GM19395 (cell line): ENCODE measurements around the gene VPS18.

ENCODE experiments used
- ATAC-seq: cut with Tn5 transposase; IDR thresholded peaks from one replicate; pipeline ENCODE4 v1.9.1; 2021; ENCODE audit warnings: mild to moderate bottlenecking, moderate library complexity; ENCODE audit not compliant: unreplicated experiment

The VPS18 gene

DNA sequence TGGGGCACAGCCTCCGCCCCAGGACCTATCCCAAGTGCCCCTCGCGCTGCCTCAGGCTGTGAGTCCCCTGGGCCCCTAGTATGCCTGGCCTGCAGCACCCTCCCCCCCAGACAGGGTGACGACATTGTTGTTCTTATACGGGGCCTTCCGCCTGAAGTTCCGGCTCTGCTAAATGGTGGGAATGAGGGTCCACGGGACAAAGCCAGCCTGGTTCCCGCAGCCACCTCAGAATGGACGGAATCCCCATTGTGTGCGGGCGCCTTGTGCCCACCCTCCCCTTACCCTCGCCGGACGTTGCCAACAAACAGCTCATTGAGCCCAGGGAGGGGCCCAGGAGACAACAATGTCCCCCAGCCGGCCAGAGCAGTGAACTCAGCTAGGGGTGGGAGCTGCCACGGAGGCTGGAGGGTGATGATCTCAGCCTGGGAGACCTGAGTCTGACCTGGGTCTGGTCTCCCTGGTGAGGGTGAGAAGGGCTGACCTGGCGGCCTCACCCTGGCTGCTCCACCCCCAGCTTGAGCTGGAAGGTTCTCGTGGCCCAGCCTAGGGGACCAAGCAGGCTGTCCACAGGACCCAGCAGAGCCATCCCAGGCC, 24.6 kb downstream of the VPS18 start:
- no peak for ATAC-seq

DNA sequence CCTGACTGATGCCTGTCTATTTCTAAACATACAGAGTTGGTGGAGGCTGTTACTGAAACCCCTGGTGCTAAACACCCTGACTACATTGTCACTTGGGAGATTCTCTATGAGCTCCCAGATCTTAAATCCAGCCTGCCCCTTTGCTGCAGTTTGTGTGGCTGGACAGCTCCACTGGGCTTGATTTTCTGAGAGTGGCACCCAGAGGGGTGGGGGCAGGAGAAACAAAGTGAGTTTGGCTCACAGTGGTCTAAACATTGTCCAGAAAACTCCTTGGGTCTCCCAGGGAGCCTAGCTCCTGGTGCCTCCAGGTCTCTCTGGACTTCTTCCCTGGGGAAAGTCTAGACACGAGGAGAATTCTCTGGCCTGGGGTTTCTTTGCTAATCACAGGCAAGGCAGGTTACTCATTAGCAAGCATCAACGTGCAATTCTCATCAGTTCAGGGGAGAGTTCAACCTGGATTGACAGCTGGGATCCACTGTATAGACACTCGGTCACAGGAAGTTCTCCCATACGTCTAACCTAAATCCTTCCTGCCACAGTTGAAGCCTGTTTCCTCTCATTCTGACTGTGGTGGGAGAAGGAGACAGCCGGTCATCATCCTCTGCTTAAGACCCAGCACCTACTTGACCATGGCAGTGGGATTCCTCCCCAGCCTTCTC, 27.8 kb downstream of the VPS18 start:
- no peak for ATAC-seq

DNA sequence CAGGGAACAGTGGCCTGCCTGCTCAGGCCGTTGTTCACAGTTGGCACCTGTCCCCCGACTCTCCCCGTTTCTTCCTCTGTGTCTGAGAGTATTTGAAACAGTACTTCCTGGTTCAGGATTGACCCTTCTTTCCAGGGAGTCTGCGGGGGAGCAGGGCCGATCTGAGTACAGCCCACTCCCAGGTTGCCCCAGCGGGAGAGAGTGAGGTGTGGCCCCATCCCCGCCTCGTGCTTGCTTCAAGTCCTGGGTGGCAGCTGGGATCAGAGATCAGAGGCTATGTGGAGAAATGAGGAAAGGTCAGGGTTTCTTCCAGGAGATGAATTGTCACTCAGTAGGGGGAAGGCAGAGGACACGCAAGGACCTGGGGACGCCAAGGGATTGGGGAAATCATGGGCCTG, 28.4 kb downstream of the VPS18 start:
- ATAC-seq = no peak

DNA sequence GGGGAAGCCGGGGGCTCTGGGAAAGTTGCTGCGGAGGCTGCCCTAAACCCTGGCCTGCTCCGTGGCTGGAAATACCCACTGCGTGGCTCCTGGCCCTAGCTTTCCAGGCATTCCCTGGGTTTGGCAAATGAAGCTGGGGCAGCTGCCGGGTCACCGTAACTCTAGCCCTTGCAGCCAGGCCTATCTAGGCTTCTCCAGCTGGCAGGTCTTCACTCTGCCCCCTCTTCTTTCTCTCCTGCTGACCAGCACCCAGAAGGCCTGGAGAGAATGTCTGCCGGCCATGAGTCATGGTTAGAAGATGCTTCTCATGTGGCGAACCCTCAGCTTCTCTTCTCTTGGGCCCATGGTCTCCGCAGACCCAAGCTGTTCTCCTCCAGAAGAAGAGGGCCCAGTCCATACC, 29.3 kb downstream of the VPS18 start:
- no peak for ATAC-seq

DNA sequence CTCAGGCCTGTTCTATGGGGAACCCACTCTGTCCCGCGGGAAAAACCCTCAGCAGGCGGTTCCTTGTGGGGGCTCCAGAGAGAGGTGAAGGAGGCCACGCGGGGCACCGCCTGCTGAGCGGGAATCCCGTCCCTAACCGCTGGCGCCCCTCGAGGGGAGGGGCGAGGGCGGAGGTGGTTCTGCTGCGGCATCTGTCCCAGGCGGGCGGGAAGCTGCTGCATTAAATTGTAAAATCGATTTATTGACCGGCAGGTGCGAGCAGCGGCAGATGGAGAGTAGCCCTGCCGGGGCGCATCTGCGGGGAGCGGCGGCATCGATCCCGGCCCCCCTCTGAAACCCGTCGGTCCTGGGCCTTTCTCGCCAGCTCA, 31.2 kb downstream of the VPS18 start:
- no peak for ATAC-seq

DNA sequence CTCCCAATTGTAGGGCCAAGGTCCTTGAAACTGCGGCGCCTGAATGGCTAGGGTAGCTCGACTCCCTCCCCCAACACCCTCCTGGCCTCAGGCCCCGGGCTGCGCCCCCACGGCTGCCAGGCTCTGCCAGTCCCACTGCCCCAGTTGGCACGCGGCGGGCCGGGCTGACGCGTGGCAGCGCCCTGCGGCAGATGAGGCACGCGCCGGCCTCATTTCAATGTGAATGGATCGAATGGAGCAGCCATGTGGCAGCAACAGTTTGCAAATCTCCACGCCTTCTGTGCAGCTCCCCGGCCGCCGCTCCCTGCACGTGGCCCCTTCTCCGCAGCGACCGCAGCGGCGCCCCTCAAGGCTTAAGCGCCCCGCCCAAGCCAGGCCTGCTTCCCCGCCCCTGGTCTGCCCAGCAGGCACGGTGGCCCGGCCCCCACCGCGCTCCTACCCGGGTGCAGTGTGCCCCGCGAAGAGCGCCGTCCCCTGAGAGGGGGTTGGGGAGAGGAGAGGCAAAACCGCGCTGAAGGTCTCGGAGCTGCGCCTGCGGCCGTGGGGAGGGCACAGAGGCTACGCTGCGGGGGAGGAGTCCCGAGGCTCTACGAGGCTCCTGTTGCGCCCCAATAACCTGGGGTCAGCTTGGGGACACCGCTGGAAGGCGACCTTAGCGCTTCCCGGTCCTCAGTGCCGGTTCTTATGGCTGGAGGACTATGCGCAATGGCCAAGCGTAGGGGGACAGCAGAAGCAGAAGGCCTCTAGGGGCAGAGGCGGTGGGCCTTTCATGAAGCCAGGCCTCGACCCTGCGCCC, 31.8 kb downstream of the VPS18 start:
- ATAC-seq = no peak

DNA sequence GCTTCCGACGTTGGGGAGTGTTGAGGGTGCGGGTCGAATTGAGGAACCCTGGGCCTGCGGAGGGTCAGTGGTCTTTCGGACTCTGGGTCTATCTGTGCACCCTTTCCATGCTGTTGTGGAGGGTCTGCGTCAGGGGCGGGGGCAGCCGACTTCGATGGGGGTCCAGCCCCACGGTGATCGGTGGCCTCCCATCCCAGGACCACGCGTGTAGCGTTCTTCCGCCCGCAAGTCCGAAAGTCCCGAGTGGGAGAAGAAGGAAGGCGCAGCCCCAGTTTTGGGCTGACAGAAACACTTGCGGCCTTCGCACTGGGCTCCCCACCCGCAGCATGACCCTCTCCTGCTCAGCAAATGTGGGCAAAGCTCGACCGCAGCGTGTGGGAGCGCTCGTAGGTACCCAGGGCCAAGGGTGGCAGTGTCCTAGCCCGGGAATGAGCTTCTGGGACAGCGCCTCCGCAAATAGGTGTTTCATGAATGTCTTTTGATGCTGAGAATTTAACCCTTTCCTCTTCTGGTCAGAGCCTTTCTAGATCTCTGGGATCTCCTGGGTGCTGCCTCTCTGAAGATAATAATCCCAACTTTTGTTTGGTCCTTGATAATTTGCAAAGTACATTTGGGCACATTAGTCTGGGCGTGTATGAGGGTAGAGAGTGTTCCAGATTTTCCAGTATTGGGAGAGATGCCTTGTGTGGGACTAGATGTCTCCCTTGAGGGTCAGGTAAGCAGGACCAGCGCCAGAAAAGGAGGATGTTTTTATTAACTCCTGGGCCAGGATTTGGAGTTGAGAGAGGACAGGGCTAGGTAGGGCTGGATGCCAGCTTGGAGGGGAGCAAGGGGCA, 32.6 kb downstream of the VPS18 start:
- no peak for ATAC-seq

DNA sequence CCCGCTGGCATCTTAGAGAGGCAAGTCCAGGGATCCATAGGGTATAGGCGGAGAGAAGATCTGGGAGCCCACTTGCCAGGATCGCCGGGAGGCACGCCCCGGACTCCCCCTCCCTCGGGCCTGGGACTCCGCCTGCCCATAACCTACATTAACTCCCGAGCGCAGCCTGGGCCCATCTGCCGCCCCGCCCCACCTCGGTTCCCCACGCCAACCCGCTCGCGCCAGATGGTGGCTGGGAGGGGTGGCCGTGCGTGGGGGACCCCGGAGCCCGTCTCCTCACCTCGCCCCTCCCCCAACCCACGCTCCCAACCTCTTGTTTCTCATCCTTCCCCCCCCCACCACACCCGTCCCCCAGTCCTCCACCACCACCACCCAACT, 33.2 kb downstream of the VPS18 start:
- no peak for ATAC-seq

DNA sequence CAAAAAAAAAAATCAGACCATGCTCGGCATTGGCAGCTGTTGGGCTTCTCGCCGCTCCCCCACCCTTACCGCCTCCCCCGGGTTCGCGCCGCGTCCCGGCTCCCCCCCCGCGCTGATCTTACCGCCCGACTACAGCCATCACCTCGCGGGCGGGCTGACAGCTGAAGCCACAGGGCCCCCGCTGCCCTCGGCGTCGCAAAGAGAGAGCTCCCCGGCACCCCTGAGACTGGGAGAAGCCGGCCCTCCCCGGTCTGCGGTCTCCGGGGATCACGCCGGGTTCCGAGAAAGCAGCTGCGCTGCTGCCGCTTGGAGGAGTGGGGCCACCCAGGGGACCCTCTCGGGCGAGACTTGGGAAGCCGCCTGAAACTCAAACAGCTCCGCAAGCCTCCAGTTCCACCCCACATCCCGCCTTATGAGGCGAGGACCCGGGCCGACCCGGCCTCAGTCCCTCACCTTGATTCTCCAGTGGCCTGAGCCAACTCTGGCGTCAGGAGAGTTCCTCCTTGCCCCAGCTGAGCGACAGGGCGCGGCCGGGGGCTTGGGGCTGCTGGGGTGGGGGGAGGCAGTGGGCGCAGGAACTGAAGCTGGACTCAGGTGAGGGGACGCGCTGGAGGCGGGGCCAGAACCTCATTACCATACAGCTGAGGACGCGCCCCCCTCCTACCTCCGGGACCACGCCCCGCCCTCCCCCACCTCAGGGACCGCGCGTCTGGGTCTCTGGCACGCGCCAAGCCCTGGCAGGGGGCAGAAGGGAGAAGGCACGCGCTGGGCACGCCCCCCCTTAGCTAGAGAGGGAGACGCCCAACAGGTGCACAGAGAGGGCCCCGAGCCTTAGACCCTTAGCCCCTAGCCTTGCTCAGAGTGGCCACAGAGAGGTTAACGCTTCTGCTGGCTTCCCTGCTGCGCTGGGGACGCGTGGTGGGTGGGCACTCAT, 33.9 kb downstream of the VPS18 start:
- no peak for ATAC-seq

DNA sequence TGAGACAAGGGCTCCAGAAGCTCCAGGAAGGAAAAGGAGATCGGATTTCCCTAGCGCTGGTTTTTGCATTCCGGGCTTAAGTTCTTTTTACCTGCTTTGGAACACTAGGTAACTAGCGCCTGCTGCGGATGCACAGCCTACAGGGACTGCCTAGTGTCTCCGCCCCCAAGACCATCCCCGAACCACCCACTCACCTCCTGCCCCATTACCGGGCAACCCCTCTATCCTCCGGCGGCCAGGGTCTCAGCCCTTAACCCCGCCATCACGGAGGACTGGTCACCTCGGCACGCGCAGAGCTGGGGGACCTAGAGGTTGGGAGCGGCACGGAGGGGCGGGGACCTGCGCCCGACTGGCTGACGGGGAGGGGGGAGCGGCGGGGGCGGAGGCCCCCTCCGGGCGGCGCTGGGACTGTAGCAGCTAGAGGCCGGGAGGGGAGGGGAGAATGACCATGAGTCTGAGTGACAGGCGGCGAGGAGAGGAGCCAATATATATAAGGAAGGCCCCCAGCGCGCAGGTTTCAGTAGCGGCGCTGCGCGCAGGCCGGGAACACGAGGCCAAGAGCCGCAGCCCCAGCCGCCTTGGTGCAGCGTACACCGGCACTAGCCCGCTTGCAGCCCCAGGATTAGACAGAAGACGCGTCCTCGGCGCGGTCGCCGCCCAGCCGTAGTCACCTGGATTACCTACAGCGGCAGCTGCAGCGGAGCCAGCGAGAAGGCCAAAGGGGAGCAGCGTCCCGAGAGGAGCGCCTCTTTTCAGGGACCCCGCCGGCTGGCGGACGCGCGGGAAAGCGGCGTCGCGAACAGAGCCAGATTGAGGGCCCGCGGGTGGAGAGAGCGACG, 34.8 kb downstream of the VPS18 start, which contains the start of gene DLL4:
DLL4 (plus strand) TSS at position 520 of the 839 bp plus-strand sequence. CDS start 329 bp downstream, outside the sequence.
- no peak for ATAC-seq

DNA sequence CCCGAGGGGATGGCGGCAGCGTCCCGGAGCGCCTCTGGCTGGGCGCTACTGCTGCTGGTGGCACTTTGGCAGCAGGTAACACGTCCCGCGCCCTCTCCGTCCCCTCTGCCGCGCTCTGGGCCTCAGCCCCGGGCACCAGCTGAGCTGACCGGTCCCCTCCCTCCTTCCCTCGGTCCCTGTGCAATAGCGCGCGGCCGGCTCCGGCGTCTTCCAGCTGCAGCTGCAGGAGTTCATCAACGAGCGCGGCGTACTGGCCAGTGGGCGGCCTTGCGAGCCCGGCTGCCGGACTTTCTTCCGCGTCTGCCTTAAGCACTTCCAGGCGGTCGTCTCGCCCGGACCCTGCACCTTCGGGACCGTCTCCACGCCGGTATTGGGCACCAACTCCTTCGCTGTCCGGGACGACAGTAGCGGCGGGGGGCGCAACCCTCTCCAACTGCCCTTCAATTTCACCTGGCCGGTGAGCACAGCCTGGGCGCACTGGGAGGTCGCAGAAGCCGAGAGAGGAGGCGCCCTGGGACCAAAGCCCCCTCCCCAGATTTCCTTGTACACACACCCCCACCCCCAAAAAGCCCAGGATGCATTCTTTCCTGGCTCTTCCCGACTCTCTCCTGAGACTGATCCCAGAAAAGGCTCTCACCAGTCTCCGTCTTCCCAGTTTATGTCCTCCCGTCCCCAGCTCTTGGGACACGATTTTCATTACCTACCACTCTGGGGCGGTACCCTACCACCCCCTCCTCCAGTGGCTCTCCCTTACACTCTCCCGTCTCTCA, 35.6 kb downstream of the VPS18 start:
- no peak for ATAC-seq

DNA sequence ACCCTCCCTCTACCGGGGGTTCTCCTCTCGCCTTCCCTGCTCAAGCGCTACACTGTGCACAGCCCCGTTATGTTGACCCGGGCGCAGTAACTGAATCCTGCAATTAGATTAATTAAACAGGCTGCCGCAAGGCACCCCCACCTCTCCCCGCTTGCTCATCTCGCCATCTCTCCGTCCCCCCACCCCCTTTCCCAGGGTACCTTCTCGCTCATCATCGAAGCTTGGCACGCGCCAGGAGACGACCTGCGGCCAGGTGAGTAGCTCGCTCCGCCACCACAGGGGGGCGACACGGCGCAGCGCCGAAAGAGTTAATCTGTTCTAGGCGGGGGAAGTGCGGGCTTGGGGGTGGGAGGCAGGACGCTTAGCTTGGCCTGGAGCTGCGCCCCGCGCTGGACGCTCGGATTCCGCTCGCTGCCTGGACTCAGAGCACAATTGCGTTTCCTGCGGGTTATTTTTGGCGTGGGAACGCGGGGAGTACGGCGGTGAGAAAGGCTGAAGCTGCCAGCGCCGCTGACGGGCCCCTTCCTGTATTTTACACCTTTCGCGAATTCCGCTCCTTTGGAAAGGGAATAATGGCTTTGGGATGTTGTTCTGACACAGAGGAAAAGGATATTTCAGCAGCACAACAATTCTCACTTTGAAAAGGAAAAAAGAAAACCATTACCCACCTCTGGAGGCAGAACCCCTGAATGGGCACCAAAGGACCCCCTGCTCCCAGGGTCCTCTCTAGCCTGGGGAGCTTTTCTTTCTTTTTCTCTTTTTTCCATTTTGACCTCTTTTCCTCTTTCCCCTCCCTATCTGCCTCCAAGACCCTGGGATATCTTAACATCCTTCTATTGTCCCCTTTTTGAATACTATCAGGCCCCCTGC, 36.4 kb downstream of the VPS18 start:
- ATAC-seq = no peak

DNA sequence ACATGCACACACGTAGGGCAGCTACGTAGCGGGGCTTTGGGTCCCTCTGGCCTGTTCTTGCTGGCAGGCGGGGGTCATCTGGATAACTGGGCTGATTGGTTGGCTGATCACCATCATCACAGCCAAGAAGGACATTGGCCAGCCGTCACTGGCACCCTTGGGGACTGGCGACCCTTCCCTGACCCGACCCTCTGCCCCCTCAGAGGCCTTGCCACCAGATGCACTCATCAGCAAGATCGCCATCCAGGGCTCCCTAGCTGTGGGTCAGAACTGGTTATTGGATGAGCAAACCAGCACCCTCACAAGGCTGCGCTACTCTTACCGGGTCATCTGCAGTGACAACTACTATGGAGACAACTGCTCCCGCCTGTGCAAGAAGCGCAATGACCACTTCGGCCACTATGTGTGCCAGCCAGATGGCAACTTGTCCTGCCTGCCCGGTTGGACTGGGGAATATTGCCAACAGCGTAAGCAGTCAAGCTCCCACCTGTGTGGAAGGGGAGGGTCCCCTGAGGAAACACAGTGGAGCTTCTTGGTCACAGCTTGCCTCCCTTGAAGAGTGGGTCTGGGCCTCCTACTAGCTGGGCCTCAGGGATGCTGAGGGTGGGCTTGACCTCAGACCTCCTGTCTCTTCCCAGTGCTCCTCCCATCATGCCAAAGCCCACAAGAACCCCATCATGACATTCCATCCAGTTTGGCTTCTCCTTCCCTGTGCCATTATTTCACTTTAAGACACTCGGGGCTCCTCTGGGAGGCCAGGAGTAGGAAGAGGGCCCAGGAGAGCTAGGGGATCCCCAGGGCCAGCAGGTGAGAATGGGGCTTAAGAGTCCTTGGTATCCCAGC, 37.3 kb downstream of the VPS18 start:
- ATAC-seq = no peak

DNA sequence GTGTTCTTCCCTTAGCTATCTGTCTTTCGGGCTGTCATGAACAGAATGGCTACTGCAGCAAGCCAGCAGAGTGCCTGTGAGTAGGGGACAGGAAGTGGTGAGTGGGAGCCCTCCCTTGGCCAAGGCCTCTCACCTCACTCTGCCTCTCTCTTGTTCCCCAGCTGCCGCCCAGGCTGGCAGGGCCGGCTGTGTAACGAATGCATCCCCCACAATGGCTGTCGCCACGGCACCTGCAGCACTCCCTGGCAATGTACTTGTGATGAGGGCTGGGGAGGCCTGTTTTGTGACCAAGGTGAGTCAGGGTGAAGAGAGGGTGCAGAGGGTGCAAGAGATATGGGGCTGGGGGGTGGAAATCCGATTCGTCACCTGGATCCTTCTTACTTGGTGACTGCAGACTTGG, 37.9 kb downstream of the VPS18 start:
- no peak for ATAC-seq

DNA sequence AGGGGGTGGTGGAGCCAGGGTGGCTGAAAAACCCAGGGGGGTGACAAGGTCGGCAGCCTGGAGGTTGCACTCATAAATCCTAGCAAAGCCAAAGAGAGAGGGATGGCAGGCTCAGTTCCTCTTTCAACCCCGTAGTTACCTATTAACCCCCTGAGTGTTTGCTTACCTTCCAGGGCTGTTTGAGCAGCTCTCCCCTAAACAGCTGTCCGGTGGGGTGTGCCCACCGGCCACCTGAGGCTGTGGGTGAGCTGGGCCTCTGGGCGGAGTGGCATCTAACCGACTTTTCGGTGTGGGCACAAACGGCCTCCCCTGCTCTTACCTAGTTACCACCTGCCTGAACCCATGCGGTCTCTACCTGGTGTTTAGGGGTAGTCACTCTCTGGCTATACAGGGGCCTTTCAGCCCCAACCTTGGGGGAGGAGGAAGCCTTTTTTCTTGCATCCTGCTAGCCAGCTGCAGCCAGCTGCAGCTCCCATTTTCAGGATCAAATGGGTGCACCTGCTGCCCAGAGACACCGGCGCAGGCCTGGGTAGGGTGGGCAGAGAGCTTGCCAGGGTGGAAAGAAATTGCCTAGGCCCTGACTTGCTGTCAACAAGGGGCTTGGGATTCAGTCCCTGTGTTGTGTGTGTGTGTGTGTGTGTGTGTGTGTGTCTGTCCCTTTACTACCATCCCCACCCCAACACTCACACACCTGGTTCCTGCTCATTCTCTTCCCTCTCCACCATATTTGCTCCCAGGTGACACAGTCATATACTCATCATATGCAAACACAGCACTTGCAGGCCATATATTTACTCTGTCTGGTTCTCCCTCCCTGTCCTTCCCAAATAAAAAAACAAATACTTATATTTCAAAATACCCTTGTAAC, 38.6 kb downstream of the VPS18 start:
- ATAC-seq = no peak

DNA sequence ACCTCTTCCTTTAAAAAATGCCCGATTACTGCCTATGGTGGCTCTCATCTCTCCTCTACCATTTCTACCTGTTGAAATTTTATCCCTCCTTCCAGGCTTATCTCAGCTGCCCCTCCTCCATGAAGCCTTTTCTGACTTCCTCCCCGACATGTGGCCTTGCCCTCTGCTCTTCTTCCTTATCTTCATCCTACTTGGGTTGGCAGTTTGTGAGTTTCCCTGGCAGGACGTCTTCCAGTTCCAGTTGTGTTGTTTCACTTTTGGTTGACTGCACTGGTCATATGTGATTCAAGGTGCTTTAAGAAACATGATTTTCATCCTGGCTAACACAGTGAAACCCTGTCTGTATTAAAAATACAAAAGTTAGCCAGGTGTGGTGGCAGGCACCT, 39.3 kb downstream of the VPS18 start:
- ATAC-seq = no peak
